Stimulated activated CD4-positive, alpha-beta T cell treated with anti-CD3 and anti-CD28 coated beads, TNF-alpha, amount 100 ng/mL, for 4 hours (primary cell): ENCODE data around the gene UTS2R.
A peak's percentile ranks its signal among the peaks of the same experiment; 100 is the strongest.

Source experiments
- DNase-seq, 3 experiments: peaks; one replicate each; pipeline ENCODE4 v3.0.0-alpha.2; 2020; ENCODE audit warnings: low read depth in 3 of 3

The UTS2R gene

GRCh38 chr17:82389379-82389778 is 17.8 kb downstream of the UTS2R start:
- DNase-seq: no peak

- no peak for DNase-seq
Measured at GRCh38 chr17:82390015-82390859, 18.7 kb downstream of the UTS2R start.

GRCh38 chr17:82390860-82391435 is 19.4 kb downstream of the UTS2R start:
- DNase-seq: no peak

- DNase-seq: no peak
Measured at GRCh38 chr17:82391496-82392066, 20.0 kb downstream of the UTS2R start.

GRCh38 chr17:82392209-82392920 is 20.8 kb downstream of the UTS2R start:
- DNase-seq: no peak

GRCh38 chr17:82392941-82393340 is 21.4 kb downstream of the UTS2R start:
- DNase-seq: no peak

GRCh38 chr17:82394278-82394677 is 22.7 kb downstream of the UTS2R start:
- DNase-seq: no peak

- DNase-seq: no peak
Measured at GRCh38 chr17:82396601-82397435, 25.3 kb downstream of the UTS2R start.

- no peak for DNase-seq
Measured at GRCh38 chr17:82397449-82398335, 26.1 kb downstream of the UTS2R start.

GRCh38 chr17:82399041-82399441 is 27.5 kb downstream of the UTS2R start:
- DNase-seq: no peak

- DNase-seq: no peak
Measured at GRCh38 chr17:82399601-82400101, 28.1 kb downstream of the UTS2R start.

GRCh38 chr17:82400206-82400605 is 28.6 kb downstream of the UTS2R start:
- DNase-seq: no peak

GRCh38 chr17:82400830-82401229 is 29.3 kb downstream of the UTS2R start:
- DNase-seq: peak in 2 of 3 experiments; percentile 11 to 13

- no peak for DNase-seq
Measured at GRCh38 chr17:82402865-82403264, 31.3 kb downstream of the UTS2R start.

GRCh38 chr17:82403662-82404660 is 32.4 kb downstream of the UTS2R start:
- no peak for DNase-seq

- DNase-seq: no peak
Measured at GRCh38 chr17:82405051-82405450, 33.5 kb downstream of the UTS2R start.

- DNase-seq: no peak
Measured at GRCh38 chr17:82406131-82406671, 34.6 kb downstream of the UTS2R start.

- DNase-seq: no peak
Measured at GRCh38 chr17:82407255-82407654, 35.7 kb downstream of the UTS2R start.
